Stimulated activated naive CD8-positive, alpha-beta T cell treated with anti-CD3 and anti-CD28 coated beads, Interleukin-15, Interleukin-2, amounts not matched to agents 100 U/mL and 50 U/mL, for 24 hours (primary cell): Measurements from ENCODE around the gene REEP3.
"Not testable (repeated sequence)": the region's sequence is repeated elsewhere in the genome, so short reads cannot be mapped to it uniquely, and the experiment has no call there.

ENCODE experiments used
- ATAC-seq: fragments of 150-1000 bp; cut with Tn5 transposase; one replicate; pipeline ENCODE4 v1.10.0; 2021
- DNase-seq: peaks from one replicate; pipeline ENCODE4 v3.0.0; 2021

The REEP3 gene

GRCh38 chr10:63630085-63630930, 109.1 kb downstream of the REEP3 start:
- ATAC-seq: peak; percentile 68
- DNase-seq: peak; percentile 83

DNA sequence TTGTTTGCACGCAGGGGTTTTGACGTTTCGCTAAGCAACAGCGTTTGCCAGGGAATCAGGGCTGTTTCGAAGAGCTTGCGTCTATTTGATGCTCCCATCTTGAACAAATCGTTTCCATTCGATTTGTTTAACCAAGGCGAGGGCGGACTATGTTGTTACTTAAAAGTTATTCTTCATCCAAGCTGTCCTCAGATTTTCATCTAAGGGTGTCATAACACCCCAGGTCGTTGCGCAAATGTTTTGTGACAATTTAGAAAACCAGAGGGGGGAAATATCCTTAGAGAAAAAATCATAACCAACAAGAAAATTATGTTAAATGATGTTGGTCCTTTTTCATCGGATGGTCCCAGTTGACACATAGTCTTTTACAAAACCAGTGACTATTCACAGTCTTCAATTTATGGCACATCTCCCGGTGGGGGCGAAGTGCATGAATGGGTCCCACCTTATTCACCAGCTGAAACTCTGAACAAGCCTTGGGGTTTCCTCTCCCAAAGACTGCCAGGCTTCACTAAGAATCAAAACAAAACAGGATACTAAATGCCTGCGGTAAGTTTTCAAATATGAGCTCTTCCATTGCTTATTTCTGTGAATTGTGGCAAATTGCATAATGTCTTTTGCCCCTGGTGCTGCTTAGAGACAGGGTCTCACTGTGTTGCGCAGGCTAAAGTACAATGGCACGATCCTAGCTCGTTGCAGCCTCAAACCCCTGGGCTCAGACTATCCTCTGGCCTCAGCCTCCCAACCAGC, 109.9 kb downstream of the REEP3 start:
- ATAC-seq (no peak), DNase-seq (no peak)

GRCh38 chr10:63631991-63632390, 110.8 kb downstream of the REEP3 start:
- ATAC-seq: no peak
- DNase-seq: no peak

GRCh38 chr10:63633677-63634487, 112.7 kb downstream of the REEP3 start:
- DNase-seq (no peak), ATAC-seq (no peak)

GRCh38 chr10:63634488-63635065, 113.4 kb downstream of the REEP3 start:
- ATAC-seq (no peak), DNase-seq (no peak)

GRCh38 chr10:63636812-63637211, 115.6 kb downstream of the REEP3 start:
- no peak for ATAC-seq
- no peak for DNase-seq

- ATAC-seq: no peak
- no peak for DNase-seq
Measured at GRCh38 chr10:63637901-63638327, 116.7 kb downstream of the REEP3 start.

- DNase-seq: no peak
- no peak for ATAC-seq
Measured at GRCh38 chr10:63641366-63641765, 120.2 kb downstream of the REEP3 start.

DNA sequence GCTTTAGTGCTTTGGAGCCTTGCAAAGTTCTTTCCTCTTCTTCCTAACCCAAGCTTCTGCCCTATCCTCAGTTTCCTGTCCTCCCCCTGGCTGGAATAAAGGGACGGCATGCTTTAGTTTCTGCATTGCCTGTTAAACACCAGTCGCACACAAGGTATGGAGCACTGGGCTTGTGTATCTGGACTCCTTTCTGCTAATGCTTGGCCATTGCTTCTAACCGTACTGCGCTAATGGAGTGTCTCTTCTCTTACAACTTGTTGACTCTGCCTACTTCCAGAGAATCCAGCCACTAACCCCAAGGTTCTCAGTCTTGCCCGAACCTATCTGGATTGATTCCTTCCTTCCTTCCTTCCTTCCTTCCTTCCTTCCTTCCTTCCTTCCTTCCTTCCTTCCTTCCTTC, 120.6 kb downstream of the REEP3 start:
- ATAC-seq (no peak), DNase-seq (no peak)

- ATAC-seq (no peak), DNase-seq (no peak)
Measured at GRCh38 chr10:63642808-63643207, 121.6 kb downstream of the REEP3 start.

GRCh38 chr10:63644418-63645142, 123.4 kb downstream of the REEP3 start:
- ATAC-seq (no peak), DNase-seq (no peak)

- no peak for DNase-seq
- ATAC-seq: no peak
Measured at GRCh38 chr10:63645195-63645594, 124.0 kb downstream of the REEP3 start.

- DNase-seq: no peak
Measured at GRCh38 chr10:63646491-63646890, 125.3 kb downstream of the REEP3 start.

DNA sequence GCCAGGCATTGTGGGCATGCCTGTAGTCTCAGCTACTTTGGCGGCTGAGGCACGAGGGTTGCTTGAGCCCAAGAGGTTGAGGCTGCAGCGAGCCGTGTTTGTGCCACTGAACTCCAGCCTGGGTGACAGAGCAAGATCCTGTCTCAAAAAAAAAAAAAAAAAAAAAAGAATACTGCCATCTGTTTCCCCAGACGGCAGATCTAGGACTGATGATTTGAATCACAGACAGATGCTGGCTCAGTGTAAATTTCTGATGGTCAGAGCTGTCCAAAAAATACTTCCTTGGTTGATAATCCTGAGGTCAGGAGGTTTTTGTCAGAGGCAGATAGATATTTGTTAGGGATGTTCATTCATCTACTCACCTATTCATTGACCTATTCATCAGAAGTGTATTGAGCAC, 130.7 kb downstream of the REEP3 start:
- no peak for ATAC-seq
- no peak for DNase-seq

More at GRCh38 chr10:63646491-63646890, 125.3 kb downstream of the REEP3 start:
- ATAC-seq: no peak

- no peak for ATAC-seq
- no peak for DNase-seq
Measured at GRCh38 chr10:63653747-63654146, 132.5 kb downstream of the REEP3 start.

DNA sequence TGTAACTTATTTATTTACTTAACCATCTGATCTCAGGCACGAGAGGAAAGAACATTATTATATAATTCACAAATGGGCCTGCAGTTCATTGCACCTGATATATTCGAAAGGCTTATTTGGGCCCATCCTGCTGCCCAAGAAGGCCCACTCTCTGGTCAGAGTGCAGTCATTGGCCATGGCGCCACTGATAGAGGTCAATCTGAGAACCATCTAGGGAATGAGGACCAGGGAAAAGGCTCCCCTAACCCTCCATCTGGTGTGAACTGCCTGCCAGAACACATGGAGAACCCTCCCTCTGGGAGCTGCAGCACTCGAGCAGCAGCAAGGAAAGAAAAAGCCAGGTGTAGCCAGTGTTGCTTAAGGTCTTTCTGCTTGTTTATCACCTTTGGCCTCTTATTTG, 136.6 kb downstream of the REEP3 start:
- no peak for DNase-seq
- no peak for ATAC-seq

GRCh38 chr10:63660941-63661340, 139.7 kb downstream of the REEP3 start:
- DNase-seq, ATAC-seq: not testable (repeated sequence)

- no peak for DNase-seq
- no peak for ATAC-seq
Measured at GRCh38 chr10:63661347-63661746, 140.1 kb downstream of the REEP3 start.

DNA sequence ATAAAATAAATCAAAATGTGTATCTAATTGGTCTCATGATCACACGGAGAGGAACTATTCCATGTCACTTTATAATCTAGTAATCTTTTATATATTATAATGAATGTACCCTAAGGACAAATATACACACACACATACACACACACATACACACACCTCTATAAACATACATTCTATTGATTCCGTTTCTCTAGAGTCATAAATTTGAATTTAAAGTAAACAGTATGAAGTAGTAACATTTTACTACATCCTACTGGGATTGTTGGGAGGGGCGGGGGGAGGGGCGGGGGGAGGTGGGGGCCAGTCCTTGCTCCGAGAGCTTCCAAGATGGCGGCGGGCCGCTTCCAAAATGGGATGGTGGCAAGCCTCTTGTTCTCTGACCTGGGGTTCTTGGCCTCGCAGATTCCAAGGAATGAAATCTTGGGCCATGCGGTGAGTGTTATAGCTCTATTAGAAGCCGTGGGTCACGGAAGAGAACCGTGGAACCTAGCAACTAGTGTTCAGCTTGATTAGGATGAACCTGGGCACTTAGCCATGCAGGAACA, 143.2 kb downstream of the REEP3 start:
- no peak for DNase-seq
- ATAC-seq: no peak

- not testable (repeated sequence) for DNase-seq
Measured at GRCh38 chr10:63665006-63665580, 143.9 kb downstream of the REEP3 start.

DNA sequence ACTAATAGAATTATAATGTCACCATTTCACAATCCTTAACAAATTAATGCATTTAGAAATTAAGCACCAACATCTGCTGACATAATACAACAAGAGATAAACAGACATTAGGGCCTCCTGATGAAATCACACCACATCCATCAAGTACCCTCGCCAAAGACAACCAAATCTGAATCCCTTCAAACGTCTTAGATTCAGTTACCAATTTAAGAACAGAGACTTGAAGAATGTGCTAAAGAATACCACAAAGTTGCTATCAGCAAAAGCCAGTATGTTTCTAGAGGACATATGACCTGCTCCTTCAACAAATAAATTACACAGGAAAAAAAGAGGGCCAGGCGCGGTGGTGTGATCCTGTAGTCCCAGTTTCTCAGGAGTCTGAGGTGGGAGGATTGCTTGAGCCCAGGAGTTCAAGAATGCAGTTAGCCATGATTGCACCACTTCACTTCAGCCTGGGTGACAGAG, 144.5 kb downstream of the REEP3 start:
- DNase-seq: no peak

More at GRCh38 chr10:63665006-63665580, 143.9 kb downstream of the REEP3 start:
- ATAC-seq: not testable (repeated sequence)

More for the DNA sequence above, 144.5 kb downstream of the REEP3 start:
- ATAC-seq: no peak
